Keratinocyte (primary cell): ENCODE measurements around the gene GGNBP2. TPM values are rescaled to one million over a fixed set of nuclear protein-coding genes. Genes with fewer than 3 reads are reported as not detected.

Experiments used
- DNase-seq: peaks from one replicate; pipeline ENCODE4 v3.0.0-alpha.2; 2011; ENCODE audit warnings: low read depth, missing footprints, low spot score
- FAIRE-seq: peaks from 2 replicates; lab custom pipeline; 2011; peaks lifted over from hg19 to GRCh38; lab: Jason Lieb, UNC
- H2AFZ ChIP-seq: 2 replicates; pipeline ENCODE4 v1.6.0; 2012; ENCODE audit warnings: low read length, control low read depth, inconsistent platforms; ENCODE audit not compliant: control insufficient read depth
- H3K27ac ChIP-seq: 2 replicates; pipeline ENCODE4 v1.5.1; 2011; ENCODE audit warnings: low read length; ENCODE audit not compliant: control insufficient read depth, insufficient read depth
- H3K27me3 ChIP-seq: 3 replicates; pipeline ENCODE4 v1.6.0; 2011; ENCODE audit warnings: low read length; ENCODE audit not compliant: control insufficient read depth, insufficient read depth; ENCODE audit errors: extremely low read depth
- H3K36me3 ChIP-seq, 2 experiments: 2 replicates in 1 of 2; 3 replicates in 1 of 2; pipeline ENCODE4 v1.5.1; 2011; ENCODE audit warnings: low read length in 2 of 2, mild to moderate bottlenecking in 1 of 2; ENCODE audit not compliant: control insufficient read depth in 2 of 2, insufficient read depth in 2 of 2; ENCODE audit errors: extremely low read depth in 1 of 2
- H3K4me1 ChIP-seq: 3 replicates; pipeline ENCODE4 v1.5.1; 2011; ENCODE audit warnings: low read length; ENCODE audit not compliant: control insufficient read depth, insufficient read depth; ENCODE audit errors: extremely low read depth
- H3K4me2 ChIP-seq: 3 replicates; pipeline ENCODE4 v1.6.0; 2011; ENCODE audit warnings: low read depth, low read length; ENCODE audit not compliant: control insufficient read depth, insufficient read depth; ENCODE audit errors: extremely low read depth
- H3K4me3 ChIP-seq, 3 experiments: fragments of 200-600 bp in 1 of 3; sonication (generic) in 1 of 3; 2 replicates in 2 of 3; 3 replicates in 1 of 3; pipeline ENCODE4 v1.5.1; 2011 to 2016; ENCODE audit warnings: low read length in 3 of 3, mild to moderate bottlenecking in 3 of 3, control low read depth in 2 of 3, inconsistent platforms in 1 of 3, low read depth in 1 of 3, mixed read lengths in 1 of 3, mixed run types in 1 of 3, moderate library complexity in 1 of 3; ENCODE audit not compliant: control insufficient read depth in 2 of 3, insufficient read depth in 2 of 3; ENCODE audit errors: extremely low read depth in 1 of 3
- H3K79me2 ChIP-seq: 2 replicates; pipeline ENCODE4 v1.6.0; 2012; ENCODE audit warnings: low read length; ENCODE audit not compliant: control insufficient read depth, insufficient read depth
- H3K9ac ChIP-seq: 3 replicates; pipeline ENCODE4 v1.6.0; 2011; ENCODE audit warnings: low read length; ENCODE audit not compliant: control insufficient read depth, insufficient read depth; ENCODE audit errors: extremely low read depth
- H3K9me1 ChIP-seq: 3 replicates; pipeline ENCODE4 v1.6.0; 2011; ENCODE audit warnings: low read length; ENCODE audit not compliant: control insufficient read depth, insufficient read depth; ENCODE audit errors: extremely low read depth
- H3K9me3 ChIP-seq: 2 replicates; pipeline ENCODE4 v1.5.1; 2012; ENCODE audit warnings: low read depth, low read length; ENCODE audit not compliant: control insufficient read depth
- H4K20me1 ChIP-seq: 3 replicates; pipeline ENCODE4 v1.6.0; 2011; ENCODE audit warnings: low read length; ENCODE audit not compliant: control insufficient read depth, insufficient read depth; ENCODE audit errors: extremely low read depth
- EZH2 ChIP-seq: IDR thresholded peaks from one replicate; pipeline ENCODE4 v1.6.1; 2012; ENCODE audit warnings: inconsistent platforms, mild to moderate bottlenecking, low read length, moderate library complexity
- dilution Hi-C: fragments of 300-500 bp; cut with MboI; formaldehyde crosslinking; loops from one replicate; pipeline ENCODE4 v1.7.0; 2020; ENCODE audit warnings: low sequenced_read_pairs; ENCODE audit not compliant: extremely low pct_ligation_motif_present
- polyA plus RNA-seq, 5 experiments: library from polyadenylated mRNA; depleted of rRNA in 3 of 5; stranded (reverse) in 3 of 5; stranded (forward) in 1 of 5; unstranded in 1 of 5; fragments of >200 nt; gene quantifications; 1 replicate in 1 of 5; 2 replicates in 3 of 5; 3 replicates in 1 of 5; pipeline versions ENCODE4 v1.2.1 to v1.2.3, GENCODE V29; 2011 to 2012; ENCODE audit warnings: missing spikeins in 2 of 5, low read depth in 1 of 5, low replicate concordance in 1 of 5
- TF ChIP-seq, protein P1 (sequence below), 3 experiments: IDR thresholded peaks in 1 of 3; conservative IDR thresholded peaks in 1 of 3; optimal IDR thresholded peaks in 1 of 3; 2 replicates in 2 of 3; 3 replicates in 1 of 3; pipeline versions ENCODE3 to v1.5.1; 2011; ENCODE audit warnings: low read length in 3 of 3, mild to moderate bottlenecking in 3 of 3, moderate library complexity in 2 of 3, control low read depth in 1 of 3, inconsistent platforms in 1 of 3; ENCODE audit not compliant: insufficient read depth in 2 of 3; ENCODE audit errors: extremely low read depth in 1 of 3

Gene GGNBP2
- polyA plus RNA-seq, 1 donor (not counting 4 experiments of a cell fraction or from before 2014, with no cell fraction given) = 95.5 TPM

DNA sequence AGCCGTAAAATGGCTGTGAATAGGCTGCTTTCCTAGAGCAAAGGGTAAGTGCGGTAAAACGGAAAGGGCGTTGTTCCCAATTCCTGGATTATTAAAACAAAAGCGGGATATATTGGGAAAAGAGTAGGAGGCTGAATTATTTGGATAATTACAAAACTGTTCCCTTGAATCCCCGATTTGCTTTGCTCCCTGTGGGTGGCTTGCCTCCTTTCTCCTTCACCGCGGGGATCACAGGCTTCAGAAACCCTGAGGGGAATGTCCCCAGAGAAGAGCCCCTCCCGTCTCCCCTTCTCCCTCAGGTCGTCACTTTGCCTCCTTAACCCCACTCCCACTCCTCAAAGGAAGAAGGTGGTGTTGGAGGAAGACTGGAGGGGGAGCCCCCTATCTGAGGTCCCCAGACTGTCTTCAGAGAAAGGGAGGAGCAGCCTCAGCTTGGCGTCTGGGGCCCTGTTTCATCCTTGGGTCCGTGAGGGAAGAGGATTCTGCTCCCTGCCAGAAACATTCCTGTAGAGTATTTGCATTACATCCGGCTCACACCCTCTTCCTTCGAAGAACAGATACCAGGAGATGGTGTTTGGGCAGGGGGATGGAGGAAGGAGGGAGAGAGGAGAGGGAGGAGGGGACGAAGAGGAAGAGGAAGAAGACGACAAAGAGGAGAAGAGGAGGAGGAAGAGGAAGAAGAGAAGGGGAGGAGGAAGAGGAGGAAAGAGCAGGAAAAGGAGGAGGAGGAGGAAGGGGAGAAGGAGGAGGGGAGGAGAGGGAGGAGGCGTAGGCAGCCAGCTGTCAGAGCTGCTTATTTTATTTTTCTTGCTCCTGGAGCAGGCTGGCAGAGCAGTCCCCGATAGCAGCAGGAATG lies 88.4 kb downstream of the GGNBP2 start:
- Histone ChIP-seq H3K79me2 (no peaks in the 10 kb centered on the region), H3K9ac (no peak overlapping the region), H3K27me3 (peaks cover 45% of the 10 kb centered on the region), H3K36me3 (no peaks in the 10 kb centered on the region), H3K9me3 (no peaks in the 10 kb centered on the region), H3K4me3 (no peak overlapping the region), H4K20me1 (no peaks in the 10 kb centered on the region), H3K27ac (no peak overlapping the region), H3K9me1 (no peaks in the 10 kb centered on the region), H2AFZ (no peak overlapping the region), H3K4me2 (no peak overlapping the region), H3K4me1 (no peaks in the 10 kb centered on the region)
- dilution Hi-C loops = no loop called here
- FAIRE-seq (no peak), DNase-seq (no peak)
- TF ChIP-seq EZH2 = no peak
- TF ChIP-seq, protein P1, sequence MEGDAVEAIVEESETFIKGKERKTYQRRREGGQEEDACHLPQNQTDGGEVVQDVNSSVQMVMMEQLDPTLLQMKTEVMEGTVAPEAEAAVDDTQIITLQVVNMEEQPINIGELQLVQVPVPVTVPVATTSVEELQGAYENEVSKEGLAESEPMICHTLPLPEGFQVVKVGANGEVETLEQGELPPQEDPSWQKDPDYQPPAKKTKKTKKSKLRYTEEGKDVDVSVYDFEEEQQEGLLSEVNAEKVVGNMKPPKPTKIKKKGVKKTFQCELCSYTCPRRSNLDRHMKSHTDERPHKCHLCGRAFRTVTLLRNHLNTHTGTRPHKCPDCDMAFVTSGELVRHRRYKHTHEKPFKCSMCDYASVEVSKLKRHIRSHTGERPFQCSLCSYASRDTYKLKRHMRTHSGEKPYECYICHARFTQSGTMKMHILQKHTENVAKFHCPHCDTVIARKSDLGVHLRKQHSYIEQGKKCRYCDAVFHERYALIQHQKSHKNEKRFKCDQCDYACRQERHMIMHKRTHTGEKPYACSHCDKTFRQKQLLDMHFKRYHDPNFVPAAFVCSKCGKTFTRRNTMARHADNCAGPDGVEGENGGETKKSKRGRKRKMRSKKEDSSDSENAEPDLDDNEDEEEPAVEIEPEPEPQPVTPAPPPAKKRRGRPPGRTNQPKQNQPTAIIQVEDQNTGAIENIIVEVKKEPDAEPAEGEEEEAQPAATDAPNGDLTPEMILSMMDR (optimal IDR thresholded peaks at IDR 0.05 in 1 of 3, IDR thresholded peaks at IDR 0.05 in 1 of 3, conservative IDR thresholded peaks at IDR 0.05 in 1 of 3; ENCODE audit: extremely low read depth in 1 of 3, insufficient read depth in 2 of 3, low read length in 3 of 3) = no peak

Other genes with a start within 250 kb of the GGNBP2 start
- gene TBC1D3G, start 221.0 kb upstream of the GGNBP2 start, polyA plus RNA-seq = not detected in 3 replicates
- gene TBC1D3H, start 156.5 kb upstream of the GGNBP2 start, polyA plus RNA-seq = not detected in 3 replicates
- gene ZNHIT3, start 58.2 kb upstream of the GGNBP2 start, polyA plus RNA-seq = 48.5 to 72.4 TPM (median 51.8 TPM) in 3 replicates
- 47.9 to 59.4 TPM (median 49.7 TPM) in 3 replicates for gene MYO19, start 10.1 kb upstream of the GGNBP2 start, polyA plus RNA-seq
- 4.2 to 9.8 TPM (median 7.4 TPM) in 3 replicates for gene PIGW, start 9.9 kb upstream of the GGNBP2 start, polyA plus RNA-seq
- gene DHRS11, start 47.0 kb downstream of the GGNBP2 start, polyA plus RNA-seq = 11.0 to 14.3 TPM (median 11.4 TPM) in 3 replicates
- gene MRM1, start 56.7 kb downstream of the GGNBP2 start, polyA plus RNA-seq = 3.7 to 5.4 TPM (median 3.8 TPM) in 3 replicates